Psoas muscle (tissue), 8 donors: ENCODE results near the gene MRPL20. TPM values are rescaled to one million over a fixed set of nuclear protein-coding genes. Genes with fewer than 3 reads are reported as not detected.
"Not testable (repeated sequence)": the region's sequence is repeated elsewhere in the genome, so short reads cannot be mapped to it uniquely, and the experiment has no call there.

Source experiments
- ATAC-seq, 4 donors: fragments of 200-7000 bp; cut with Tn5 transposase; one replicate each; pipeline ENCODE4 v1.9.1; 2020; ENCODE audit warnings: moderate library complexity in 3 of 4, mild to moderate bottlenecking in 2 of 4
- DNase-seq, 2 donors: peaks; one replicate each; pipeline ENCODE4 v3.0.0-alpha.2; 2020
- H3K27ac ChIP-seq: fragments of 200-600 bp; one replicate; pipeline ENCODE4 v1.8.0; 2022
- H3K27me3 ChIP-seq, 3 donors: fragments of 200-600 bp in 1 of 3; one replicate each; pipeline versions ENCODE4 v1.6.1 to v1.8.0; 2013 to 2022; ENCODE audit warnings: low read length in 2 of 3, mild to moderate bottlenecking in 2 of 3, moderate library complexity in 1 of 3; ENCODE audit not compliant: insufficient read depth in 3 of 3
- H3K36me3 ChIP-seq, 2 donors: fragments of 200-600 bp in 1 of 2; one replicate each; pipeline versions ENCODE4 v1.6.1 to v1.8.0; 2013 to 2022; ENCODE audit warnings: low read depth in 1 of 2, mild to moderate bottlenecking in 1 of 2, moderate library complexity in 1 of 2; ENCODE audit not compliant: insufficient read depth in 1 of 2
- H3K4me1 ChIP-seq: fragments of 200-600 bp; one replicate; pipeline ENCODE4 v1.8.0; 2022
- H3K4me3 ChIP-seq: fragments of 200-600 bp; one replicate; pipeline ENCODE4 v1.8.0; 2022; ENCODE audit warnings: mild to moderate bottlenecking
- H3K9me3 ChIP-seq: fragments of 200-600 bp; one replicate; pipeline ENCODE4 v1.8.0; 2022
- WGBS, 3 donors: extraction: QIAGEN DNeasy Blood & Tissue Kit; methylation state at CpG; one replicate each; pipeline versions ENCODE4 v1.1.6 to v1.1.7; 2013; 5-methylcytosine and 5-hydroxymethylcytosine counted together
- intact Hi-C, 2 donors: fragments of 100-400 bp; cut with DNase I; formaldehyde crosslinking; loops; one replicate each; pipeline versions ENCODE4 v1.11.0 to v1.14.2; 2022
- polyA plus RNA-seq, 3 donors: library from polyadenylated mRNA; stranded (reverse); fragments of 200-250 nt; gene quantifications; one replicate each; pipeline ENCODE4 v1.2.3, GENCODE V29; 2013
- total RNA-seq, 4 donors: library from RNA; stranded (reverse); fragmentation: NEBNext Ultra II Directional in 2 of 4; extraction: Animal tissue kit (Norgen Biotek cat#: 25700) in 2 of 4; gene quantifications; one replicate each; pipeline versions ENCODE4 v1.2.1 to v1.2.4, GENCODE V29; 2021 to 2023
- TF ChIP-seq, protein P1 (sequence below): fragments of 200-600 bp; IDR thresholded peaks from one replicate; pipeline ENCODE4 v1.8.0; 2022; ENCODE audit warnings: antibody characterized with exemption
- donor health status: healthy with polysubstance abuse.
- donor health status: DM: no; HTN: no; CAD: no; lungs with moderate emphysema.
- donor health status: Bipolar disorder and iron deficiency.
- donor health status: healthy.
- donor health status: DM: yes; HTN: yes; CAD: no.
- donor health status: DM: no; HTN: no; CAD: no.
- donor health status: DM: no; HTN: no; CAD: no.
- donor health status: DM: yes; HTN: yes; CAD: no.

MRPL20 gene
- total and polyA plus RNA-seq, 7 donors, result 114 to 308 (median 159) TPM

DNA sequence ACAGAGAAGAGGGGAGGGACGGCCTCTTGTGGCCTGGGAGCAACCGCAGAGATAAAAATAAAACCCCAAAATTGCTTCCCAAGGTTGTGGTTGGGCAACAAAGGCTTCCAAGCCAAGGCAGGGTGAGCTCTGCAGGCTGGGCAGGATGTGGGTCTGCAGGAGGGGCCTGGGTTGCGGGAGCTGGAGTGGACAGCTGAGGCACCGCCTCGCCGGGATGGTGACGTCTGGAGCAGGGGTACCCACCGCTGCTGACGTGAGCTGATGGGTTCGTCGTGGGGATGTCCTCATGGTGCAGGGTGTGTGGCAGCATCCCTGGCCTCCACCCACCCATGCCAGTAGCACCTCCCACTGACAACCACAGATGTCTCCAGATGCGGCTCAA lies 35.7 kb downstream of the MRPL20 start:
- no peak for ATAC-seq
- peak in 1 of 2 donors; percentile 49 for DNase-seq
- intact Hi-C loops, result no loop called here
- Histone ChIP-seq H3K27ac (no peak overlapping the region), H3K36me3 (peaks cover 0 to 12% of the 10 kb centered on the region in 2 donors), H3K9me3 (no peaks in the 10 kb centered on the region), H3K4me3 (no peak overlapping the region), H3K4me1 (peaks cover 32% of the 10 kb centered on the region), H3K27me3 (no peaks in the 10 kb centered on the region)
- WGBS, 3 donors, result 46 to 61% (median 47%) methylated on average over 12 of the region's 12 CpGs
- TF ChIP-seq, protein P1, sequence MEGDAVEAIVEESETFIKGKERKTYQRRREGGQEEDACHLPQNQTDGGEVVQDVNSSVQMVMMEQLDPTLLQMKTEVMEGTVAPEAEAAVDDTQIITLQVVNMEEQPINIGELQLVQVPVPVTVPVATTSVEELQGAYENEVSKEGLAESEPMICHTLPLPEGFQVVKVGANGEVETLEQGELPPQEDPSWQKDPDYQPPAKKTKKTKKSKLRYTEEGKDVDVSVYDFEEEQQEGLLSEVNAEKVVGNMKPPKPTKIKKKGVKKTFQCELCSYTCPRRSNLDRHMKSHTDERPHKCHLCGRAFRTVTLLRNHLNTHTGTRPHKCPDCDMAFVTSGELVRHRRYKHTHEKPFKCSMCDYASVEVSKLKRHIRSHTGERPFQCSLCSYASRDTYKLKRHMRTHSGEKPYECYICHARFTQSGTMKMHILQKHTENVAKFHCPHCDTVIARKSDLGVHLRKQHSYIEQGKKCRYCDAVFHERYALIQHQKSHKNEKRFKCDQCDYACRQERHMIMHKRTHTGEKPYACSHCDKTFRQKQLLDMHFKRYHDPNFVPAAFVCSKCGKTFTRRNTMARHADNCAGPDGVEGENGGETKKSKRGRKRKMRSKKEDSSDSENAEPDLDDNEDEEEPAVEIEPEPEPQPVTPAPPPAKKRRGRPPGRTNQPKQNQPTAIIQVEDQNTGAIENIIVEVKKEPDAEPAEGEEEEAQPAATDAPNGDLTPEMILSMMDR, result no peak

DNA sequence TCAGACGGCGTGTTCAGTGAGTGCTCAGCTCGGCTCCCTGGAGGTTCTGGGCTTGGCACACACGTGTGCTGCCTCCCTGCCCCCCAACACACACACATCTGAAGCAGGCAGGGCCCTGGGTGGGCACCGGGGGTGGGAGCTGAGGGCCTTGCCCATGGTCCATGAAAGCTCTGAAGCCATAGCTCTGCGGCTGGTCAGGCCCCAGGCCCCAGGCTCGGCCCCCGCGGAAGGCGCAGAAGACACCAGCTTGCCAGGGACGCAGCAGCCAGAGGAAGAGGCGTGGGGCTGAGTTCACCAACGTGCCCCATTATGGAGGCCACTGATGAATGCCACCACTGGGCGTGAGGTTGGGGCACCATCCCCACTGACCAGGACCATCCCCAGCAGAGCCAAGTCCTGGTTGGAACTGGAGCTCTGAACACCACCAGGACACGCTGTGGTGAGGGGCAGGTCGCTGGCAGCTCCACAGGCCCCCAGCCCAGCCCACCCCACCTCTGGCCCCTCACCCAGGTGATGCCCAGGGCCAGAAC lies 36.3 kb downstream of the MRPL20 start:
- DNase-seq, result peak in 1 of 2 donors; percentile 53
- Histone ChIP-seq H3K9me3 (no peaks in the 10 kb centered on the region), H3K4me1 (peaks cover 28% of the 10 kb centered on the region), H3K27me3 (no peaks in the 10 kb centered on the region), H3K27ac (no peak overlapping the region), H3K4me3 (no peak overlapping the region), H3K36me3 (peaks cover 0 to 12% of the 10 kb centered on the region in 2 donors)
- ATAC-seq, result no peak
- TF ChIP-seq, protein P1, result no peak
- intact Hi-C loops, result no loop called here
- WGBS, 3 donors, result 77 to 79% (median 78%) methylated on average over 16 of the region's 16 CpGs

DNA sequence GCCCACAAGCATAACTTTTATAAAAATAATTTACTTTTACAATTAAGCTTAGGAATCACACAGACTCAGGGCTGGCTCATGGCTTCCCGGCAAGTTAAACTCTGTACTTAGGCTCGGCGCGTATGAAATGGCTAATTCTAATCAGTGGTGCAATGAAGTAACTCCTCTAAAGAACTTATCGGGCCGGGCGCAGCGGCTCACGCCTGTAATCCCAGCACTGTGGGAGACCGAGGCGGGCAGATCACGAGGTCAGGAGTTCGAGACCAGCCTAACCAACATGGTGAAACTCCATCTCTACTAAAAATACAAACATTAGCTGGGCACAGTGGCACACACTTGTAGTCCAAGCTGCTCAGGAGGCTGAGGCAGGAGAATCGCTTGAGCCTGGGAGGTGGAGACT lies 37.0 kb downstream of the MRPL20 start:
- not testable (repeated sequence) for DNase-seq

DNA sequence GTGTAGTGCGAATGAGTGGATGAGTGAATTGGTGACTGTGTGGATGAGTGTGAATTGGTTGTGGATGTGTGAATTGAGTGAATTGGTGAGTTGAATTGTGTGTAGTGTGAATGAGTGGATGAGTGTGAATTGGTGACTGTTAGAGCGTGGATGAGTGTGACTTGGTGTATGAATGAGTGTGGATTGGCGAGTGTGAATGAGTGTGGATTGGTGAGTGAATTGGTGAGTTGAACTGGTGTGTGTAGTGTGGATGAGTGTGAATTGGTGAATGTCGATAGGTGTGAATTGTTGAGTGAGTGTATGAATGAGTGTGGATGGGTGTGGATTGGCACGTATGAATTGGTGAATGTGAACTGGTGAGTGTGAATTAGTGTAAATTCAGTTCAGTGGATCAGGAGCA lies 39.8 kb downstream of the MRPL20 start:
- no peaks in the 10 kb centered on the region for H3K36me3 ChIP-seq
- WGBS, 3 donors, result 94 to 97% (median 96%) methylated on average over 5 of the region's 5 CpGs
- no peak for DNase-seq
- H3K27ac ChIP-seq, result no peak overlapping the region
- TF ChIP-seq, protein P1, result no peak
- intact Hi-C loops, result no loop called here
- H3K4me3 ChIP-seq, result no peak overlapping the region
- H3K9me3 ChIP-seq, result no peaks in the 10 kb centered on the region
- no peaks in the 10 kb centered on the region for H3K27me3 ChIP-seq
- ATAC-seq, result no peak
- H3K4me1 ChIP-seq, result peaks cover 7% of the 10 kb centered on the region

More for the DNA sequence above, 37.0 kb downstream of the MRPL20 start:
- H3K4me3 ChIP-seq, H3K27me3 ChIP-seq, H3K9me3 ChIP-seq, ATAC-seq, H3K27ac ChIP-seq, intact Hi-C loops: not testable (repeated sequence)
- Histone ChIP-seq H3K36me3 (peaks cover 0 to 12% of the 10 kb centered on the region in 2 donors), H3K4me1 (peaks cover 26% of the 10 kb centered on the region)
- 90 to 93% (median 91%) methylated on average over 14 of the region's 14 CpGs for WGBS, 3 donors

DNA sequence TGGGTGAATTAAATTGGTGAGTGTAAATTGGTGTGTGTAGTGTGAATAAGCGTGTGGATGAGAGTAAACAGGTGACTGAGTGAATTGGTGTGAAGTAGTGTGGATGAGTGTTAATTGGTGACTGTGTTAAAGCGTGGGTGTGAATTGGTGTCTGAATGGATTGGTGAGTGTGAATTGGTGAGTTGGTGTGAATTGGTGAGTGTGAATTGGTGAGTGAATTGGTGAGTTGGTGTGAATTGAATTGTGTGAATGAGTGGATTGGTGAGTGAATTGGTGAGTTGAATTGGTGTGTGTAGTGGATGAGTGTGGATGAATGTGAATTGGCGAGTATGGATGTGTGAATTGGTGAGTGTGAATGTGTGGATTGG lies 40.4 kb downstream of the MRPL20 start:
- peaks cover 0 to 4% (median under 1%) of the 10 kb centered on the region in 3 donors for H3K27me3 ChIP-seq
- no peak overlapping the region for H3K4me3 ChIP-seq
- H3K27ac ChIP-seq, result no peak overlapping the region
- intact Hi-C loops, result no loop called here
- no peak for DNase-seq
- ATAC-seq, result no peak
- TF ChIP-seq, protein P1, result no peak
- peaks cover 1% of the 10 kb centered on the region for H3K4me1 ChIP-seq
- H3K9me3 ChIP-seq, result no peaks in the 10 kb centered on the region
- H3K36me3 ChIP-seq, result no peaks in the 10 kb centered on the region
- 94 to 98% (median 97%) methylated on average over 3 of the region's 3 CpGs for WGBS, 3 donors
